ENCODE measurements around the gene SLC4A5. TPM values are rescaled to one million over a fixed set of nuclear protein-coding genes. Genes with fewer than 3 reads are reported as not detected.
"Not testable (repeated sequence)": the region's sequence is repeated elsewhere in the genome, so short reads cannot be mapped to it uniquely, and the experiment has no call there.

SLC4A5 gene
- total RNA-seq, 1 donor from 2014 or later: 2.6 TPM

- peak within 1 kb of the TSS; percentile 96 for H3K27ac ChIP-seq (ENCODE audit: low read depth, low read length)
- H3K4me3 ChIP-seq (ENCODE audit: low read length in 3 of 3): peak within 1 kb of the TSS; percentile 83 to 89 (median 87)
- H3K9me3 ChIP-seq (ENCODE audit: control insufficient read depth in 3 of 3, low read length in 3 of 3): no peaks in the 10 kb centered on the region
- H3K27me3 ChIP-seq (ENCODE audit: control insufficient read depth in 3 of 3, insufficient read depth in 3 of 3, low read length in 3 of 3): no peaks in the 10 kb centered on the region
- peaks cover 25 to 30% (median 27%) of the 10 kb centered on the region in 3 donors for H3K4me1 ChIP-seq (ENCODE audit: control insufficient read depth in 3 of 3, insufficient read depth in 3 of 3, low read length in 3 of 3)
- H3K9ac ChIP-seq (ENCODE audit: low read depth in 1 of 3, low read length in 3 of 3): peak within 1 kb of the TSS; percentile 81 to 92 (median 85)
- no peaks in the 10 kb centered on the region for H3K36me3 ChIP-seq (ENCODE audit: control insufficient read depth in 3 of 3, insufficient read depth in 3 of 3, low read length in 3 of 3)
These were observed 144.5 kb downstream of the SLC4A5 start, which contains the start of gene MTHFD2 for GRCh38 chr2:74198461-74199274. Gene MTHFD2, plus strand, starts transcription at chr2:74198615. Its CDS starts 27 bp downstream, at chr2:74198642.

GRCh38 chr2:74198023-74198460 lies 145.2 kb downstream of the SLC4A5 start:
- Histone ChIP-seq H3K9ac (ENCODE audit: low read depth in 1 of 3, low read length in 3 of 3) (peak overlapping the region; percentile 81 to 92 (median 85)), H3K9me3 (ENCODE audit: control insufficient read depth in 3 of 3, low read length in 3 of 3) (no peaks in the 10 kb centered on the region), H3K27me3 (ENCODE audit: control insufficient read depth in 3 of 3, insufficient read depth in 3 of 3, low read length in 3 of 3) (no peaks in the 10 kb centered on the region), H3K36me3 (ENCODE audit: control insufficient read depth in 3 of 3, insufficient read depth in 3 of 3, low read length in 3 of 3) (no peaks in the 10 kb centered on the region), H3K4me1 (ENCODE audit: control insufficient read depth in 3 of 3, insufficient read depth in 3 of 3, low read length in 3 of 3) (peaks cover 25 to 27% (median 26%) of the 10 kb centered on the region in 3 donors), H3K27ac (ENCODE audit: low read depth, low read length) (peak overlapping the region; percentile 96), H3K4me3 (ENCODE audit: low read length in 3 of 3) (peak overlapping the region; percentile 83 to 89 (median 87))

GRCh38 chr2:74197049-74197448 lies 146.2 kb downstream of the SLC4A5 start:
- no peak overlapping the region for H3K9ac ChIP-seq (ENCODE audit: low read depth in 1 of 3, low read length in 3 of 3)
- H3K4me1 ChIP-seq (ENCODE audit: control insufficient read depth in 3 of 3, insufficient read depth in 3 of 3, low read length in 3 of 3): peaks cover 23 to 27% (median 25%) of the 10 kb centered on the region in 3 donors
- no peak overlapping the region for H3K4me3 ChIP-seq (ENCODE audit: low read length in 3 of 3)
- no peaks in the 10 kb centered on the region for H3K27me3 ChIP-seq (ENCODE audit: control insufficient read depth in 3 of 3, insufficient read depth in 3 of 3, low read length in 3 of 3)
- H3K36me3 ChIP-seq (ENCODE audit: control insufficient read depth in 3 of 3, insufficient read depth in 3 of 3, low read length in 3 of 3): no peaks in the 10 kb centered on the region
- no peak overlapping the region for H3K27ac ChIP-seq (ENCODE audit: low read depth, low read length)
- H3K9me3 ChIP-seq (ENCODE audit: control insufficient read depth in 3 of 3, low read length in 3 of 3): no peaks in the 10 kb centered on the region

- Histone ChIP-seq H3K9ac (ENCODE audit: low read depth in 1 of 3, low read length in 3 of 3) (no peak overlapping the region), H3K4me1 (ENCODE audit: control insufficient read depth in 3 of 3, insufficient read depth in 3 of 3, low read length in 3 of 3) (peaks cover 6 to 14% (median 13%) of the 10 kb centered on the region in 3 donors), H3K36me3 (ENCODE audit: control insufficient read depth in 3 of 3, insufficient read depth in 3 of 3, low read length in 3 of 3) (no peaks in the 10 kb centered on the region), H3K27me3 (ENCODE audit: control insufficient read depth in 3 of 3, insufficient read depth in 3 of 3, low read length in 3 of 3) (no peaks in the 10 kb centered on the region), H3K9me3 (ENCODE audit: control insufficient read depth in 3 of 3, low read length in 3 of 3) (no peaks in the 10 kb centered on the region), H3K27ac (ENCODE audit: low read depth, low read length) (no peak overlapping the region), H3K4me3 (ENCODE audit: low read length in 3 of 3) (no peak overlapping the region)
These were observed 148.4 kb downstream of the SLC4A5 start for GRCh38 chr2:74194799-74195198.

GRCh38 chr2:74191596-74192380 lies 151.4 kb downstream of the SLC4A5 start:
- no peaks in the 10 kb centered on the region for H3K36me3 ChIP-seq (ENCODE audit: control insufficient read depth in 3 of 3, insufficient read depth in 3 of 3, low read length in 3 of 3)

GRCh38 chr2:74188696-74189095 lies 154.5 kb downstream of the SLC4A5 start:
- no peak overlapping the region for H3K27ac ChIP-seq (ENCODE audit: low read depth, low read length)
- H3K9me3 ChIP-seq (ENCODE audit: control insufficient read depth in 3 of 3, low read length in 3 of 3): no peaks in the 10 kb centered on the region

More at GRCh38 chr2:74191596-74192380, 151.4 kb downstream of the SLC4A5 start:
- Histone ChIP-seq H3K4me1 (ENCODE audit: control insufficient read depth in 3 of 3, insufficient read depth in 3 of 3, low read length in 3 of 3) (peaks cover 4 to 7% (median 6%) of the 10 kb centered on the region in 3 donors), H3K9me3 (ENCODE audit: control insufficient read depth in 3 of 3, low read length in 3 of 3) (no peaks in the 10 kb centered on the region), H3K4me3 (ENCODE audit: low read length in 3 of 3) (no peak overlapping the region), H3K27me3 (ENCODE audit: control insufficient read depth in 3 of 3, insufficient read depth in 3 of 3, low read length in 3 of 3) (no peaks in the 10 kb centered on the region), H3K27ac (ENCODE audit: low read depth, low read length) (no peak overlapping the region), H3K9ac (ENCODE audit: low read depth in 1 of 3, low read length in 3 of 3) (no peak overlapping the region)

GRCh38 chr2:74188018-74188601 lies 155.1 kb downstream of the SLC4A5 start:
- no peaks in the 10 kb centered on the region for H3K27me3 ChIP-seq (ENCODE audit: control insufficient read depth in 3 of 3, insufficient read depth in 3 of 3, low read length in 3 of 3)
- peaks cover 4 to 7% (median 6%) of the 10 kb centered on the region in 3 donors for H3K4me1 ChIP-seq (ENCODE audit: control insufficient read depth in 3 of 3, insufficient read depth in 3 of 3, low read length in 3 of 3)
- H3K4me3 ChIP-seq (ENCODE audit: low read length in 3 of 3): no peak overlapping the region
- no peaks in the 10 kb centered on the region for H3K36me3 ChIP-seq (ENCODE audit: control insufficient read depth in 3 of 3, insufficient read depth in 3 of 3, low read length in 3 of 3)
- peak overlapping the region; percentile 65 for H3K27ac ChIP-seq (ENCODE audit: low read depth, low read length)
- H3K9ac ChIP-seq (ENCODE audit: low read depth in 1 of 3, low read length in 3 of 3): no peak overlapping the region
- H3K9me3 ChIP-seq (ENCODE audit: control insufficient read depth in 3 of 3, low read length in 3 of 3): no peaks in the 10 kb centered on the region

More at GRCh38 chr2:74188696-74189095, 154.5 kb downstream of the SLC4A5 start:
- Histone ChIP-seq H3K27me3 (ENCODE audit: control insufficient read depth in 3 of 3, insufficient read depth in 3 of 3, low read length in 3 of 3) (no peaks in the 10 kb centered on the region), H3K36me3 (ENCODE audit: control insufficient read depth in 3 of 3, insufficient read depth in 3 of 3, low read length in 3 of 3) (no peaks in the 10 kb centered on the region), H3K9ac (ENCODE audit: low read depth in 1 of 3, low read length in 3 of 3) (no peak overlapping the region), H3K4me3 (ENCODE audit: low read length in 3 of 3) (no peak overlapping the region), H3K4me1 (ENCODE audit: control insufficient read depth in 3 of 3, insufficient read depth in 3 of 3, low read length in 3 of 3) (peaks cover 4 to 7% (median 6%) of the 10 kb centered on the region in 3 donors)

- not testable (repeated sequence) for H3K9me3 ChIP-seq (ENCODE audit: control insufficient read depth in 3 of 3, low read length in 3 of 3); H3K4me3 ChIP-seq (ENCODE audit: low read length in 3 of 3); H3K9ac ChIP-seq (ENCODE audit: low read depth in 1 of 3, low read length in 3 of 3); H3K36me3 ChIP-seq (ENCODE audit: control insufficient read depth in 3 of 3, insufficient read depth in 3 of 3, low read length in 3 of 3); H3K4me1 ChIP-seq (ENCODE audit: control insufficient read depth in 3 of 3, insufficient read depth in 3 of 3, low read length in 3 of 3); H3K27ac ChIP-seq (ENCODE audit: low read depth, low read length); H3K27me3 ChIP-seq (ENCODE audit: control insufficient read depth in 3 of 3, insufficient read depth in 3 of 3, low read length in 3 of 3)
These were observed 156.5 kb downstream of the SLC4A5 start for GRCh38 chr2:74186706-74187105.

- Histone ChIP-seq H3K4me3 (ENCODE audit: low read length in 3 of 3) (no peak overlapping the region), H3K27ac (ENCODE audit: low read depth, low read length) (peak overlapping the region; percentile 47)
These were observed 157.2 kb downstream of the SLC4A5 start for GRCh38 chr2:74186038-74186437.

More at GRCh38 chr2:74186038-74186437, 157.2 kb downstream of the SLC4A5 start:
- Histone ChIP-seq H3K36me3 (ENCODE audit: control insufficient read depth in 3 of 3, insufficient read depth in 3 of 3, low read length in 3 of 3) (no peaks in the 10 kb centered on the region), H3K4me1 (ENCODE audit: control insufficient read depth in 3 of 3, insufficient read depth in 3 of 3, low read length in 3 of 3) (peaks cover 4 to 7% (median 6%) of the 10 kb centered on the region in 3 donors), H3K9ac (ENCODE audit: low read depth in 1 of 3, low read length in 3 of 3) (no peak overlapping the region), H3K27me3 (ENCODE audit: control insufficient read depth in 3 of 3, insufficient read depth in 3 of 3, low read length in 3 of 3) (no peaks in the 10 kb centered on the region), H3K9me3 (ENCODE audit: control insufficient read depth in 3 of 3, low read length in 3 of 3) (no peaks in the 10 kb centered on the region)
